C4-2B (cell line): ENCODE results near the gene MYLK.

Source experiments
- CTCF ChIP-seq: fragments of 450-650 bp; conservative IDR thresholded peaks from 2 replicates; pipeline ENCODE4 v1.5.1; 2017; ENCODE audit warnings: mild to moderate bottlenecking
- ZFX ChIP-seq: fragments of 450-650 bp; IDR thresholded peaks from 2 replicates; pipeline ENCODE4 v1.6.1; 2017

DNA sequence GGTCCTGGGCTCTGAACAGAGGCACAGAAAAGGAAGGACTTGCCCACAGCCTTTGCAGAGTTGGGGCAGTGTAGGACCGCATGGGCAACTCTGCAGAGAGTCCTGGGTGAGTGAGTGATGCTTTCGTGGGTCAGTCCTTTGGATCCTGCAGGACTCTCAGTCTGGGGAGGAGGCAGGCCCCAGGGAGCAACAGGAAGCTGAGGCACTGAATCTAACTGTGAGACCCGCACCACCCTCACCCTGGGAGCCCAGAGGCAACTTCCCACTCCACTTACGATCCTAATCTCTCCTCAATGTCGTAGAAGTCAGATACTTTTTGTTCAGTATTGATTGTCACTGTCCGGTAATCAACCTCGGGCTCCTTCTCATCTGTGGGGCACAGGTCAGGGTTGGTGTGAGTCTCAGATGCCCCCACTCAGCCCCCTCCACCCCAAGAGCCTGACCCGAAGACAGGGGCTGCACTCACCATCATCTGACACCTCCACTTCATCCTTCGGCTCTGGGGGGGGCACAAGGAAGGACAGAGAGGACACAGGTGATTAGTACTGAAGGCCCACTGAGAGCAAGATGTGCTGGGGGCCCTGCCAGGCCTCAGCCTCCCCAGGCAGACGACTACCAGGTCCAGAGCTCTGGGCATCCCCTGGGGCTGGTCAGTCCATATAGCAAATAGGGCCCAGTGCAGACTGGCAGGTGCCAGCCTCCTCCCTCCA, 235.3 kb downstream of the MYLK start:
- TF ChIP-seq CTCF, result no peak
- no peak for TF ChIP-seq ZFX
